Liver (tissue), 9 donors: Measurements from ENCODE around the gene JMY. TPM values are rescaled to one million over a fixed set of nuclear protein-coding genes. Genes with fewer than 3 reads are reported as not detected.

Experiments used
- DNase-seq: peaks from one replicate; pipeline ENCODE4 v3.0.0-alpha.2; 2017; ENCODE audit warnings: low spot score
- H3K27ac ChIP-seq, 2 donors: one replicate each; pipeline ENCODE4 v1.7.0; 2013; ENCODE audit warnings: inconsistent platforms in 2 of 2, low read length in 2 of 2, control low read depth in 1 of 2, low read depth in 1 of 2, mild to moderate bottlenecking in 1 of 2
- H3K27me3 ChIP-seq, 4 donors: one replicate each; pipeline versions ENCODE4 v1.6.1 to v1.7.0; 2013; ENCODE audit warnings: low read length in 3 of 4, inconsistent platforms in 1 of 4, mild to moderate bottlenecking in 1 of 4, moderate library complexity in 1 of 4; ENCODE audit not compliant: control insufficient read depth in 4 of 4, insufficient read depth in 4 of 4
- H3K36me3 ChIP-seq, 4 donors: one replicate each; pipeline versions ENCODE4 v1.6.1 to v1.7.0; 2013; ENCODE audit warnings: low read length in 3 of 4, mild to moderate bottlenecking in 3 of 4, low read depth in 1 of 4, moderate library complexity in 1 of 4; ENCODE audit not compliant: control insufficient read depth in 4 of 4, insufficient read depth in 3 of 4
- H3K4me1 ChIP-seq, 4 donors: one replicate each; pipeline versions ENCODE4 v1.6.1 to v1.7.0; 2013; ENCODE audit warnings: low read length in 3 of 4, mild to moderate bottlenecking in 3 of 4, moderate library complexity in 1 of 4; ENCODE audit not compliant: control insufficient read depth in 4 of 4, insufficient read depth in 4 of 4
- H3K4me3 ChIP-seq, 3 donors: one replicate each; pipeline versions ENCODE4 v1.6.1 to v1.7.0; 2013; ENCODE audit warnings: low read length in 3 of 3, control low read depth in 1 of 3, low read depth in 1 of 3, mild to moderate bottlenecking in 1 of 3
- H3K9ac ChIP-seq, 2 donors: one replicate each; pipeline ENCODE4 v1.7.0; 2013; ENCODE audit warnings: low read length in 2 of 2, mild to moderate bottlenecking in 2 of 2, moderate library complexity in 2 of 2, control low read depth in 1 of 2, low read depth in 1 of 2
- H3K9me3 ChIP-seq, 4 donors: one replicate each; pipeline versions ENCODE4 v1.6.1 to v1.7.0; 2013; ENCODE audit warnings: low read length in 3 of 4; ENCODE audit not compliant: control insufficient read depth in 4 of 4
- CTCF ChIP-seq: fragments of 150-350 bp; IDR thresholded peaks from 2 replicates; pipeline ENCODE4 v1.5.1; 2017; ENCODE audit warnings: improper control_type of control experiment, low read depth, low read length; ENCODE audit not compliant: missing input control
- FOXA1 ChIP-seq: IDR thresholded peaks from 2 replicates; pipeline ENCODE4 v1.6.1; 2016; ENCODE audit warnings: antibody characterized with exemption
- FOXA2 ChIP-seq: IDR thresholded peaks from 2 replicates; pipeline ENCODE4 v1.6.1; 2016; ENCODE audit warnings: antibody characterized with exemption
- GABPA ChIP-seq, 2 donors: IDR thresholded peaks in 1 of 2; conservative IDR thresholded peaks in 1 of 2; 2 replicates each; pipeline ENCODE4 v1.6.1; 2016; ENCODE audit warnings: antibody characterized with exemption in 2 of 2, mild to moderate bottlenecking in 1 of 2, moderate library complexity in 1 of 2
- HNF4A ChIP-seq, 2 donors: conservative IDR thresholded peaks; 2 replicates each; pipeline ENCODE4 v1.6.1; 2016; ENCODE audit warnings: antibody characterized with exemption in 2 of 2, mild to moderate bottlenecking in 2 of 2
- HNF4G ChIP-seq: IDR thresholded peaks from 2 replicates; pipeline ENCODE4 v1.6.1; 2016; ENCODE audit warnings: antibody characterized with exemption
- RAD21 ChIP-seq, 2 donors: IDR thresholded peaks; 2 replicates each; pipeline ENCODE4 v1.6.1; 2016; ENCODE audit warnings: antibody characterized with exemption in 2 of 2, mild to moderate bottlenecking in 2 of 2
- REST ChIP-seq: IDR thresholded peaks from 2 replicates; pipeline ENCODE4 v1.6.1; 2016; ENCODE audit warnings: antibody characterized with exemption, mild to moderate bottlenecking
- RXRA ChIP-seq, 2 donors: IDR thresholded peaks; 2 replicates each; pipeline ENCODE4 v1.6.1; 2017 to 2018; ENCODE audit warnings: antibody characterized with exemption in 2 of 2, mild to moderate bottlenecking in 1 of 2
- SP1 ChIP-seq: IDR thresholded peaks from 2 replicates; pipeline ENCODE4 v1.6.1; 2018; ENCODE audit warnings: antibody characterized with exemption, mild to moderate bottlenecking
- TAF1 ChIP-seq: conservative IDR thresholded peaks from 2 replicates; pipeline ENCODE4 v1.6.1; 2016; ENCODE audit warnings: antibody characterized with exemption, mild to moderate bottlenecking
- WGBS: extraction: QIAGEN DNeasy Blood & Tissue Kit; methylation state at CpG from one replicate; pipeline ENCODE4 v1.1.7; 2013; 5-methylcytosine and 5-hydroxymethylcytosine counted together
- polyA plus RNA-seq, 2 donors: library from polyadenylated mRNA; stranded (reverse) in 1 of 2; unstranded in 1 of 2; fragments of 200-250 nt in 1 of 2; fragments of >200 nt in 1 of 2; fragmentation: Nextera tagmentation in 1 of 2; extraction: Ambion mirVana in 1 of 2; gene quantifications; one replicate each; pipeline versions ENCODE4 v1.2.1 to v1.2.3, GENCODE V29; 2013 to 2015
- total RNA-seq, 2 donors: library from RNA; depleted of rRNA; stranded (reverse); fragments of >200 nt; gene quantifications; one replicate each; pipeline ENCODE4 v1.2.3, GENCODE V29; 2014
- donor health status: healthy.
- donor health status: healthy.
- donor health status: healthy.
- donor health status: healthy.
- donor health status: healthy.

Gene JMY
- total and polyA plus RNA-seq, 4 donors: 2.4 to 9.7 (median 6.2) TPM

- Histone ChIP-seq H3K4me1 (peaks cover 4 to 31% (median 6%) of the 10 kb centered on the region in 4 donors), H3K9me3 (no peaks in the 10 kb centered on the region), H3K4me3 (peak overlapping the region; percentile 76 to 92 (median 87)), H3K9ac (peak overlapping the region; percentile 86 to 88), H3K27ac (peak overlapping the region; percentile 98), H3K36me3 (no peaks in the 10 kb centered on the region), H3K27me3 (no peaks in the 10 kb centered on the region)
- under 1% methylated on average over 78 of the region's 78 CpGs for WGBS
- DNase-seq: no peak
- no peak for TF ChIP-seq FOXA2
Observed at GRCh38 chr5:79236362-79236969, 535 bp downstream of the JMY start.

- Histone ChIP-seq H3K9ac (peak overlapping the region; percentile 86 to 88), H3K4me3 (peak overlapping the region; percentile 76 to 92 (median 87)), H3K4me1 (peaks cover 4 to 34% (median 6%) of the 10 kb centered on the region in 4 donors), H3K27me3 (no peaks in the 10 kb centered on the region), H3K27ac (peak overlapping the region; percentile 98), H3K36me3 (no peaks in the 10 kb centered on the region), H3K9me3 (no peaks in the 10 kb centered on the region)
- under 1% methylated on average over 61 of the region's 61 CpGs for WGBS
- TF ChIP-seq RXRA (IDR thresholded peaks at IDR 0.05) (peak in 1 of 2 donors; percentile 11), TAF1 (peak; percentile 21), CTCF (no peak), HNF4G (no peak), FOXA1 (no peak), GABPA (IDR thresholded peaks at IDR 0.05 in 1 of 2, conservative IDR thresholded peaks at IDR 0.05 in 1 of 2) (no peak), HNF4A (conservative IDR thresholded peaks at IDR 0.05) (peak in 1 of 2 donors; percentile 11), REST (peak; percentile 17), SP1 (no peak), RAD21 (IDR thresholded peaks at IDR 0.05) (peak in 1 of 2 donors; percentile 32)
- peak; percentile 68 for DNase-seq
Observed at GRCh38 chr5:79236970-79237739, 1.2 kb downstream of the JMY start.
